ENCODE data around the gene FTMT.
"Not testable (repeated sequence)": the region's sequence is repeated elsewhere in the genome, so short reads cannot be mapped to it uniquely, and the experiment has no call there.

FTMT gene

GRCh38 chr5:121851643-121852574, at the start of gene FTMT:
Gene FTMT, plus strand, starts transcription at chr5:121851882. Its CDS starts 82 bp downstream, at chr5:121851964.
- DNase-seq = no peak
- in situ Hi-C loops (cut with HindIII; ENCODE audit: low pct_ligation_motif_present, low pct_unique_long_range_greater_than_20kb, low sequenced_read_pairs) = no loop called here

- in situ Hi-C loops (cut with HindIII; ENCODE audit: low pct_ligation_motif_present, low pct_unique_long_range_greater_than_20kb, low sequenced_read_pairs); DNase-seq: not testable (repeated sequence)
Observed at GRCh38 chr5:121805251-121805650, 46.4 kb upstream of the FTMT start.

GRCh38 chr5:121805911-121806310, 45.8 kb upstream of the FTMT start:
- DNase-seq = no peak
- in situ Hi-C loops (cut with HindIII; ENCODE audit: low pct_ligation_motif_present, low pct_unique_long_range_greater_than_20kb, low sequenced_read_pairs) = no loop called here

GRCh38 chr5:121816164-121816563, 35.5 kb upstream of the FTMT start:
- no peak for DNase-seq
- in situ Hi-C loops (cut with HindIII; ENCODE audit: low pct_ligation_motif_present, low pct_unique_long_range_greater_than_20kb, low sequenced_read_pairs) = no loop called here

- in situ Hi-C loops (cut with HindIII; ENCODE audit: low pct_ligation_motif_present, low pct_unique_long_range_greater_than_20kb, low sequenced_read_pairs) = no loop called here
- DNase-seq = no peak
Observed at GRCh38 chr5:121819682-121820261, 31.9 kb upstream of the FTMT start.

- in situ Hi-C loops (cut with HindIII; ENCODE audit: low pct_ligation_motif_present, low pct_unique_long_range_greater_than_20kb, low sequenced_read_pairs) = no loop called here
- no peak for DNase-seq
Observed at GRCh38 chr5:121833617-121834016, 18.1 kb upstream of the FTMT start.

- in situ Hi-C loops (cut with HindIII; ENCODE audit: low pct_ligation_motif_present, low pct_unique_long_range_greater_than_20kb, low sequenced_read_pairs) = no loop called here
- DNase-seq = no peak
Observed at GRCh38 chr5:121834021-121834420, 17.7 kb upstream of the FTMT start.

- in situ Hi-C loops (cut with HindIII; ENCODE audit: low pct_ligation_motif_present, low pct_unique_long_range_greater_than_20kb, low sequenced_read_pairs) = no loop called here
- no peak for DNase-seq
Observed at GRCh38 chr5:121841892-121842291, 9.8 kb upstream of the FTMT start.

- in situ Hi-C loops (cut with HindIII; ENCODE audit: low pct_ligation_motif_present, low pct_unique_long_range_greater_than_20kb, low sequenced_read_pairs) = no loop called here
- no peak for DNase-seq
Observed at GRCh38 chr5:121850272-121850671, 1.4 kb upstream of the FTMT start.

- in situ Hi-C loops (cut with HindIII; ENCODE audit: low pct_ligation_motif_present, low pct_unique_long_range_greater_than_20kb, low sequenced_read_pairs) = no loop called here
- DNase-seq = no peak
Observed at GRCh38 chr5:121853850-121854249, 2.2 kb downstream of the FTMT start.

- in situ Hi-C loops (cut with HindIII; ENCODE audit: low pct_ligation_motif_present, low pct_unique_long_range_greater_than_20kb, low sequenced_read_pairs) = no loop called here
Observed at GRCh38 chr5:121862801-121863200, 11.1 kb downstream of the FTMT start.

GRCh38 chr5:121863753-121864285, 12.1 kb downstream of the FTMT start:
- no peak for DNase-seq
- in situ Hi-C loops (cut with HindIII; ENCODE audit: low pct_ligation_motif_present, low pct_unique_long_range_greater_than_20kb, low sequenced_read_pairs) = no loop called here

More at GRCh38 chr5:121862801-121863200, 11.1 kb downstream of the FTMT start:
- DNase-seq = no peak

GRCh38 chr5:121867403-121867802, 15.7 kb downstream of the FTMT start:
- DNase-seq = no peak
- in situ Hi-C loops (cut with HindIII; ENCODE audit: low pct_ligation_motif_present, low pct_unique_long_range_greater_than_20kb, low sequenced_read_pairs) = no loop called here

- DNase-seq = peak; percentile 12
- in situ Hi-C loops (cut with HindIII; ENCODE audit: low pct_ligation_motif_present, low pct_unique_long_range_greater_than_20kb, low sequenced_read_pairs) = no loop called here
Observed at GRCh38 chr5:121870489-121870888, 18.8 kb downstream of the FTMT start.

GRCh38 chr5:121872856-121873255, 21.2 kb downstream of the FTMT start:
- in situ Hi-C loops (cut with HindIII; ENCODE audit: low pct_ligation_motif_present, low pct_unique_long_range_greater_than_20kb, low sequenced_read_pairs) = no loop called here
- DNase-seq = no peak

- in situ Hi-C loops (cut with HindIII; ENCODE audit: low pct_ligation_motif_present, low pct_unique_long_range_greater_than_20kb, low sequenced_read_pairs) = no loop called here
- DNase-seq = no peak
Observed at GRCh38 chr5:121873409-121873808, 21.7 kb downstream of the FTMT start.

- in situ Hi-C loops (cut with HindIII; ENCODE audit: low pct_ligation_motif_present, low pct_unique_long_range_greater_than_20kb, low sequenced_read_pairs) = no loop called here
- no peak for DNase-seq
Observed at GRCh38 chr5:121885630-121886029, 33.9 kb downstream of the FTMT start.

GRCh38 chr5:121887727-121888126, 36.0 kb downstream of the FTMT start:
- in situ Hi-C loops (cut with HindIII; ENCODE audit: low pct_ligation_motif_present, low pct_unique_long_range_greater_than_20kb, low sequenced_read_pairs) = no loop called here
- no peak for DNase-seq

- in situ Hi-C loops (cut with HindIII; ENCODE audit: low pct_ligation_motif_present, low pct_unique_long_range_greater_than_20kb, low sequenced_read_pairs) = no loop called here
- no peak for DNase-seq
Observed at GRCh38 chr5:121890297-121890858, 38.7 kb downstream of the FTMT start.
